BLaER1 treated with 17β-estradiol and CSF1 and Interleukin-3, amounts not matched to agents 10 nM and 100 nM (cell line): ENCODE data around the gene ATP5F1E.

Experiments
- H3K27ac ChIP-seq, 11 experiments: shearing (Covaris generic); formaldehyde crosslinking; 2 replicates each; pipeline ENCODE4 v1.8.1; 2022
- H3K27me3 ChIP-seq, 11 experiments: shearing (Covaris generic); formaldehyde crosslinking; 2 replicates each; pipeline ENCODE4 v1.8.1; 2022
- H3K36me3 ChIP-seq, 11 experiments: shearing (Covaris generic); formaldehyde crosslinking; 2 replicates each; pipeline ENCODE4 v1.8.1; 2022
- H3K4me1 ChIP-seq, 10 experiments: shearing (Covaris generic); formaldehyde crosslinking; 2 replicates each; pipeline ENCODE4 v1.8.1; 2022
- H3K4me2 ChIP-seq, 11 experiments: shearing (Covaris generic); formaldehyde crosslinking; 2 replicates each; pipeline ENCODE4 v1.8.1; 2022
- H3K4me3 ChIP-seq, 10 experiments: shearing (Covaris generic); formaldehyde crosslinking; 2 replicates each; pipeline ENCODE4 v1.8.1; 2022
- H3K9ac ChIP-seq, 11 experiments: shearing (Covaris generic); formaldehyde crosslinking; 2 replicates each; pipeline ENCODE4 v1.8.1; 2022
- H3K9me3 ChIP-seq, 11 experiments: shearing (Covaris generic); formaldehyde crosslinking; replicated peaks in 1 of 11; 2 replicates each; pipeline ENCODE4 v1.8.1; 2022
- H4K20me1 ChIP-seq, 11 experiments: shearing (Covaris generic); formaldehyde crosslinking; 2 replicates each; pipeline ENCODE4 v1.8.1; 2022
- Cebpa-rat ChIP-seq, 11 experiments: shearing (Covaris generic); IDR thresholded peaks; 2 replicates each; pipeline ENCODE4 v1.8.1; 2022

Gene ATP5F1E

GRCh38 chr20:58982406-58983114 lies 49.6 kb downstream of the ATP5F1E start:
- H3K9ac ChIP-seq = peak overlapping the region; percentile 91 to 98 (median 97); a peak in 18 of 22 replicates
- H3K27me3 ChIP-seq = no peaks in the 10 kb centered on the region
- H3K36me3 ChIP-seq = peaks cover 17 to 47% (median 35%) of the 10 kb centered on the region in 11 experiments
- H4K20me1 ChIP-seq = peaks cover 33 to 61% (median 50%) of the 10 kb centered on the region in 11 experiments; a peak in 21 of 22 replicates
- peak overlapping the region in 6 of 11 experiments; percentile 91 to 98 (median 98); a peak in 8 of 22 replicates for H3K27ac ChIP-seq
- no peak for TF ChIP-seq Cebpa-rat (IDR thresholded peaks at IDR 0.05)
- H3K4me1 ChIP-seq = peaks cover 30 to 47% (median 40%) of the 10 kb centered on the region in 10 experiments
- peak overlapping the region; percentile 80 to 94 (median 86) for H3K4me3 ChIP-seq
- peak overlapping the region; percentile 77 to 96 (median 89) for H3K4me2 ChIP-seq
- H3K9me3 ChIP-seq = no peaks in the 10 kb centered on the region

GRCh38 chr20:58981628-58982364 lies 50.3 kb downstream of the ATP5F1E start:
- TF ChIP-seq Cebpa-rat (IDR thresholded peaks at IDR 0.05) = no peak
- Histone ChIP-seq H3K4me1 (peaks cover 30 to 47% (median 40%) of the 10 kb centered on the region in 10 experiments), H3K27me3 (no peaks in the 10 kb centered on the region), H3K9me3 (peaks cover 0 to 5% (median under 1%) of the 10 kb centered on the region in 11 experiments; a peak in 6 of 22 replicates), H4K20me1 (peaks cover 30 to 54% (median 43%) of the 10 kb centered on the region in 11 experiments; a peak in 21 of 22 replicates), H3K9ac (peak overlapping the region; percentile 91 to 98 (median 97)), H3K27ac (peak overlapping the region; percentile 84 to 98 (median 95)), H3K36me3 (peaks cover 9 to 39% (median 28%) of the 10 kb centered on the region in 11 experiments), H3K4me2 (peak overlapping the region; percentile 77 to 96 (median 89)), H3K4me3 (peak overlapping the region; percentile 80 to 94 (median 86))

GRCh38 chr20:58980711-58981627 lies 51.2 kb downstream of the ATP5F1E start, which contains the start of gene NELFCD:
TSS of gene NELFCD (plus strand) at chr20:58981256. CDS start at chr20:58981310, 54 bp downstream.
- TF ChIP-seq Cebpa-rat (IDR thresholded peaks at IDR 0.05) = no peak
- Histone ChIP-seq H3K9me3 (peaks cover 7 to 13% (median 9%) of the 10 kb centered on the region in 11 experiments), H3K27ac (peak within 1 kb of the TSS; percentile 84 to 98 (median 95)), H4K20me1 (peaks cover 22 to 45% (median 34%) of the 10 kb centered on the region in 11 experiments; a peak in 21 of 22 replicates), H3K4me3 (peak within 1 kb of the TSS; percentile 80 to 94 (median 86)), H3K36me3 (peaks cover 1 to 31% (median 20%) of the 10 kb centered on the region in 11 experiments; a peak in 21 of 22 replicates), H3K9ac (peak within 1 kb of the TSS; percentile 91 to 98 (median 97)), H3K4me2 (peak within 1 kb of the TSS; percentile 77 to 96 (median 89)), H3K27me3 (no peaks in the 10 kb centered on the region), H3K4me1 (peaks cover 30 to 47% (median 40%) of the 10 kb centered on the region in 10 experiments)

GRCh38 chr20:58978351-58979190 lies 53.6 kb downstream of the ATP5F1E start:
- Histone ChIP-seq H3K4me2 (no peak overlapping the region), H3K9me3 (peaks cover 21 to 26% (median 25%) of the 10 kb centered on the region in 11 experiments), H4K20me1 (peaks cover 0 to 21% (median 11%) of the 10 kb centered on the region in 11 experiments; a peak in 15 of 22 replicates), H3K36me3 (peaks cover 0 to 7% (median 0%) of the 10 kb centered on the region in 11 experiments; a peak in 3 of 22 replicates), H3K27me3 (no peaks in the 10 kb centered on the region), H3K27ac (no peak overlapping the region), H3K4me1 (peaks cover 22 to 37% (median 24%) of the 10 kb centered on the region in 10 experiments), H3K9ac (no peak overlapping the region), H3K4me3 (no peak overlapping the region)
- no peak for TF ChIP-seq Cebpa-rat (IDR thresholded peaks at IDR 0.05)

- no peak overlapping the region for H3K4me3 ChIP-seq
- no peaks in the 10 kb centered on the region for H4K20me1 ChIP-seq
- peaks cover 21 to 26% (median 25%) of the 10 kb centered on the region in 11 experiments for H3K9me3 ChIP-seq
- no peak overlapping the region for H3K9ac ChIP-seq
- peaks cover 5 to 19% (median 7%) of the 10 kb centered on the region in 10 experiments; a peak in 12 of 20 replicates for H3K4me1 ChIP-seq
- no peaks in the 10 kb centered on the region for H3K27me3 ChIP-seq
- H3K4me2 ChIP-seq = no peak overlapping the region
- H3K27ac ChIP-seq = no peak overlapping the region
- TF ChIP-seq Cebpa-rat (IDR thresholded peaks at IDR 0.05) = no peak
- H3K36me3 ChIP-seq = no peaks in the 10 kb centered on the region
Observed at GRCh38 chr20:58976061-58976730, 55.9 kb downstream of the ATP5F1E start.
